HG03558 (cell line): ENCODE measurements around the gene SELENOI.
"Not testable (repeated sequence)": the region's sequence is repeated elsewhere in the genome, so short reads cannot be mapped to it uniquely, and the experiment has no call there.

Source experiments
- ATAC-seq: cut with Tn5 transposase; IDR thresholded peaks from one replicate; pipeline ENCODE4 v1.9.1; 2021; ENCODE audit warnings: moderate number of reproducible peaks; ENCODE audit not compliant: unreplicated experiment; ENCODE audit errors: extremely low read depth

SELENOI gene

GRCh38 chr2:26355038-26355995 lies 9.4 kb downstream of the SELENOI start:
- no peak for ATAC-seq

GRCh38 chr2:26356111-26356510 lies 10.2 kb downstream of the SELENOI start:
- no peak for ATAC-seq

GRCh38 chr2:26356771-26357170 lies 10.8 kb downstream of the SELENOI start:
- no peak for ATAC-seq

GRCh38 chr2:26359886-26360473 lies 14.0 kb downstream of the SELENOI start:
- no peak for ATAC-seq

GRCh38 chr2:26363323-26363722 lies 17.4 kb downstream of the SELENOI start:
- ATAC-seq, result no peak

GRCh38 chr2:26363958-26364357 lies 18.0 kb downstream of the SELENOI start:
- ATAC-seq, result no peak

GRCh38 chr2:26364669-26365068 lies 18.7 kb downstream of the SELENOI start:
- ATAC-seq, result no peak

- ATAC-seq, result no peak
Measured at GRCh38 chr2:26366957-26367356, 21.0 kb downstream of the SELENOI start.

- not testable (repeated sequence) for ATAC-seq
Measured at GRCh38 chr2:26369664-26370063, 23.7 kb downstream of the SELENOI start.

GRCh38 chr2:26370909-26371308 lies 25.0 kb downstream of the SELENOI start:
- ATAC-seq, result not testable (repeated sequence)

GRCh38 chr2:26376799-26377198 lies 30.9 kb downstream of the SELENOI start:
- no peak for ATAC-seq

- no peak for ATAC-seq
Measured at GRCh38 chr2:26380281-26380680, 34.3 kb downstream of the SELENOI start.

- ATAC-seq, result no peak
Measured at GRCh38 chr2:26382564-26382963, 36.6 kb downstream of the SELENOI start.

- no peak for ATAC-seq
Measured at GRCh38 chr2:26384183-26384582, 38.2 kb downstream of the SELENOI start.

- no peak for ATAC-seq
Measured at GRCh38 chr2:26384597-26384996, 38.7 kb downstream of the SELENOI start.

GRCh38 chr2:26387189-26387588 lies 41.2 kb downstream of the SELENOI start:
- ATAC-seq, result no peak

GRCh38 chr2:26394694-26395093 lies 48.8 kb downstream of the SELENOI start:
- ATAC-seq, result no peak

GRCh38 chr2:26395394-26395793 lies 49.5 kb downstream of the SELENOI start:
- no peak for ATAC-seq

GRCh38 chr2:26396734-26397298 lies 50.9 kb downstream of the SELENOI start:
- ATAC-seq, result no peak

- ATAC-seq, result no peak
Measured at GRCh38 chr2:26399771-26400376, 53.9 kb downstream of the SELENOI start.

- no peak for ATAC-seq
Measured at GRCh38 chr2:26400723-26401122, 54.8 kb downstream of the SELENOI start.
